ENCODE results near the gene LOXL1.

Gene LOXL1

GRCh38 chr15:73899197-73900094, 26.8 kb upstream of the LOXL1 start:
- no peak for DNase-seq

GRCh38 chr15:73900095-73900712, 26.1 kb upstream of the LOXL1 start:
- peak in 1 of 56 donors; percentile 5 for DNase-seq

GRCh38 chr15:73901126-73901810, 25.0 kb upstream of the LOXL1 start:
- DNase-seq: no peak

GRCh38 chr15:73902121-73903020, 23.9 kb upstream of the LOXL1 start:
- no peak for DNase-seq

- DNase-seq: no peak
Measured at GRCh38 chr15:73904026-73904815, 22.0 kb upstream of the LOXL1 start.

- no peak for DNase-seq
Measured at GRCh38 chr15:73905225-73905827, 20.9 kb upstream of the LOXL1 start.

- DNase-seq: no peak
Measured at GRCh38 chr15:73906346-73907034, 19.8 kb upstream of the LOXL1 start.

- DNase-seq: no peak
Measured at GRCh38 chr15:73907035-73907408, 19.2 kb upstream of the LOXL1 start.

- DNase-seq: peak in 50 of 56 donors; percentile 10 to 87 (median 54)
Measured at GRCh38 chr15:73908030-73908821, 18.0 kb upstream of the LOXL1 start.

- DNase-seq: no peak
Measured at GRCh38 chr15:73908822-73909122, 17.5 kb upstream of the LOXL1 start.

GRCh38 chr15:73909651-73910050, 16.6 kb upstream of the LOXL1 start:
- no peak for DNase-seq

- no peak for DNase-seq
Measured at GRCh38 chr15:73910522-73911303, 15.5 kb upstream of the LOXL1 start.

GRCh38 chr15:73912030-73912596, 14.1 kb upstream of the LOXL1 start:
- no peak for DNase-seq

GRCh38 chr15:73914145-73914544, 12.1 kb upstream of the LOXL1 start:
- DNase-seq: no peak

- no peak for DNase-seq
Measured at GRCh38 chr15:73915082-73915481, 11.2 kb upstream of the LOXL1 start.

- no peak for DNase-seq
Measured at GRCh38 chr15:73918784-73919183, 7.5 kb upstream of the LOXL1 start.

GRCh38 chr15:73919706-73920105, 6.6 kb upstream of the LOXL1 start:
- DNase-seq: no peak

Data from nucleus accumbens (tissue), 56 donors.